ENCODE measurements around the gene RAMACL.

DNA sequence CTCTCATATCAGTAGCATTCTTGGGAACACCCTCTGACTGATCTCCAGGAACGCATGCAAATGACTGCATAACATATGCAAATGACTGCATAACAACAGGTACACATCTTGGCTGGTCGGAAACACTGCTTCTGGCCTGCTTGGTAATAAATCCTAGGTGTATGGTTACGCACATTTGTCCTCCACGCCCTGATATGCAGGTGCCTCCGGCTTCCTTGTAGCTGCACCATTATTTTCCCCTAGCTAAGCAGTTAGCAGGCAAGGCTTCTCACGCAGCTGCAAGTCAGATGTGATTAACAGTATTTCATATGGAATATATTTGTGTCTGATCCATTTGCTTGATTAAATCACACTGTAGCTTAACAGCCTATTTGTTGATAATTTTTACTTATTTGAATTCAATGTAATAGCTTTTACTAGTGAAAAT, 34.6 kb upstream of the RAMACL start:
- no peak for TF ChIP-seq POLR2A (IDR thresholded peaks at IDR 0.05)
- TF ChIP-seq, protein P1, sequence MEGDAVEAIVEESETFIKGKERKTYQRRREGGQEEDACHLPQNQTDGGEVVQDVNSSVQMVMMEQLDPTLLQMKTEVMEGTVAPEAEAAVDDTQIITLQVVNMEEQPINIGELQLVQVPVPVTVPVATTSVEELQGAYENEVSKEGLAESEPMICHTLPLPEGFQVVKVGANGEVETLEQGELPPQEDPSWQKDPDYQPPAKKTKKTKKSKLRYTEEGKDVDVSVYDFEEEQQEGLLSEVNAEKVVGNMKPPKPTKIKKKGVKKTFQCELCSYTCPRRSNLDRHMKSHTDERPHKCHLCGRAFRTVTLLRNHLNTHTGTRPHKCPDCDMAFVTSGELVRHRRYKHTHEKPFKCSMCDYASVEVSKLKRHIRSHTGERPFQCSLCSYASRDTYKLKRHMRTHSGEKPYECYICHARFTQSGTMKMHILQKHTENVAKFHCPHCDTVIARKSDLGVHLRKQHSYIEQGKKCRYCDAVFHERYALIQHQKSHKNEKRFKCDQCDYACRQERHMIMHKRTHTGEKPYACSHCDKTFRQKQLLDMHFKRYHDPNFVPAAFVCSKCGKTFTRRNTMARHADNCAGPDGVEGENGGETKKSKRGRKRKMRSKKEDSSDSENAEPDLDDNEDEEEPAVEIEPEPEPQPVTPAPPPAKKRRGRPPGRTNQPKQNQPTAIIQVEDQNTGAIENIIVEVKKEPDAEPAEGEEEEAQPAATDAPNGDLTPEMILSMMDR (IDR thresholded peaks at IDR 0.05) = no peak

All from uterus (tissue), 2 donors.